Stomach (tissue), 9 donors: ENCODE results near the gene CTIF. TPM values are rescaled to one million over a fixed set of nuclear protein-coding genes. Genes with fewer than 3 reads are reported as not detected.
A peak's percentile ranks its signal among the peaks of the same experiment; 100 is the strongest.

Source experiments
- DNase-seq, 2 donors: peaks; one replicate each; pipeline versions ENCODE4 v3.0.0 to v3.0.0-alpha.2; 2013 to 2019
- H3K27ac ChIP-seq, 5 donors: fragments of 200-600 bp in 4 of 5; sonication (generic) in 4 of 5; one replicate each; pipeline ENCODE4 v1.5.1; 2013 to 2019; ENCODE audit warnings: mild to moderate bottlenecking in 1 of 5, moderate library complexity in 1 of 5
- H3K27me3 ChIP-seq, 3 donors: fragments of 200-600 bp; sonication (generic); one replicate each; pipeline ENCODE4 v1.5.1; 2017 to 2019; ENCODE audit warnings: mixed run types in 1 of 3
- H3K36me3 ChIP-seq, 4 donors: fragments of 200-600 bp; sonication (generic); 1 replicate in 3 of 4; 2 replicates in 1 of 4; pipeline ENCODE4 v1.5.1; 2016 to 2019
- H3K4me1 ChIP-seq, 4 donors: fragments of 200-600 bp; sonication (generic); one replicate each; pipeline ENCODE4 v1.5.1; 2016 to 2019
- H3K4me3 ChIP-seq, 4 donors: fragments of 200-600 bp; sonication (generic) in 3 of 4; one replicate each; pipeline ENCODE4 v1.5.1; 2016 to 2019; ENCODE audit warnings: mild to moderate bottlenecking in 1 of 4
- H3K9me3 ChIP-seq, 4 donors: fragments of 200-600 bp; sonication (generic); one replicate each; pipeline ENCODE4 v1.5.1; 2016 to 2019
- CTCF ChIP-seq, 7 experiments: fragments of 450-650 bp in 4 of 7; fragments of 200-600 bp in 3 of 7; sonication (generic) in 3 of 7; IDR thresholded peaks; one replicate each; pipeline ENCODE4 v1.5.1; 2016 to 2019; ENCODE audit warnings: antibody characterized with exemption in 7 of 7, control low read depth in 2 of 7, mild to moderate bottlenecking in 1 of 7
- EP300 ChIP-seq: sonication (generic); formaldehyde crosslinking; IDR thresholded peaks from one replicate; pipeline ENCODE4 v1.6.1; 2017; ENCODE audit warnings: antibody characterized with exemption
- POLR2A ChIP-seq, 4 donors: fragments of 450-650 bp; IDR thresholded peaks; one replicate each; pipeline ENCODE4 v1.6.1; 2016; ENCODE audit warnings: antibody characterized with exemption in 4 of 4, control low read depth in 2 of 4, mild to moderate bottlenecking in 1 of 4, moderate library complexity in 1 of 4
- POLR2AphosphoS5 ChIP-seq, 3 donors: sonication (generic); formaldehyde crosslinking; IDR thresholded peaks; one replicate each; pipeline ENCODE4 v1.6.1; 2016; ENCODE audit warnings: antibody characterized with exemption in 3 of 3
- WGBS, 5 donors: extraction: QIAGEN DNeasy Blood & Tissue Kit in 3 of 5; methylation state at CpG; one replicate each; pipeline versions ENCODE4 v1.1.5 to v1.1.7; 2013 to 2018; 5-methylcytosine and 5-hydroxymethylcytosine counted together
- intact Hi-C: fragments of 100-400 bp; cut with DNase I; formaldehyde crosslinking; loops from one replicate; pipeline ENCODE4 v1.15.1; 2023; ENCODE audit warnings: low total_unique reads
- polyA plus RNA-seq, 3 donors: library from polyadenylated mRNA; stranded (reverse); fragments of 200-250 nt; gene quantifications; one replicate each; pipeline ENCODE4 v1.2.3, GENCODE V29; 2013
- total RNA-seq, 5 donors: library from RNA; depleted of rRNA; stranded (reverse); fragments of >200 nt; gene quantifications; one replicate each; pipeline versions ENCODE4 v1.1.0 to v1.2.3, GENCODE V29; 2014 to 2016
- donor health status: healthy with polysubstance abuse.
- donor health status: Bipolar disorder and iron deficiency.
- donor health status: healthy.

The CTIF gene
- total and polyA plus RNA-seq, 8 donors, result 16.3 to 105 (median 30.3) TPM

- no peak overlapping the region for H3K27ac ChIP-seq
- H3K36me3 ChIP-seq, result peaks cover 0 to 11% (median 0%) of the 10 kb centered on the region in 4 donors
- DNase-seq, result no peak
- 89 to 95% (median 93%) methylated on average over 8 to 9 of the region's 9 CpGs for WGBS, 5 donors
- H3K9me3 ChIP-seq, result no peaks in the 10 kb centered on the region
- H3K4me1 ChIP-seq, result peaks cover 27 to 50% (median 36%) of the 10 kb centered on the region in 4 donors
- H3K4me3 ChIP-seq, result no peak overlapping the region
- H3K27me3 ChIP-seq, result no peaks in the 10 kb centered on the region
- intact Hi-C loops, result no loop called here
- TF ChIP-seq EP300 (no peak), POLR2AphosphoS5 (IDR thresholded peaks at IDR 0.05) (no peak), POLR2A (IDR thresholded peaks at IDR 0.05) (no peak), CTCF (IDR thresholded peaks at IDR 0.05) (no peak)
These were observed 305.4 kb downstream of the CTIF start for GRCh38 chr18:48844271-48844670.

DNA sequence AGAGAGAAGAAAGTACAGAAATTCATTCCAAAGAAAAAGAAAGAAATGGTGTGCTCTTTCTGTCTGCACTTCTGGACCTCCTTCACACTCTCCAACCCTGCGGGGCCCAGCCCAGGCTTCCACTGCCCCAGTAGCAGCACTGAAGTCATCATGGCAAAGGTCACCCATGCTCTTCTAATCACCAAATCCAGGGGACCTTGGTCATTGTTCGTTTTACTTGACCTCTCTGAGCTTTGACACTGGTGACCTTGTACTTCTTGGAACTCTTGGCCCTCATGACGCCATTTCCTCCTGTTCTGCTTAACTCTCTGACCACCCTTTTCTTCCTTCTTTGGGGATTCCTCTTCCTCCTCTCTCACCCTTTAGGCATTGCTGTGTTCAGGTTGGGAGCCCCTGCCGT is 306.3 kb downstream of the CTIF start:
- no peak for DNase-seq
- 78 to 87% (median 83%) methylated on average over 4 of the region's 4 CpGs for WGBS, 5 donors
- Histone ChIP-seq H3K9me3 (no peaks in the 10 kb centered on the region), H3K36me3 (peaks cover 0 to 11% (median 0%) of the 10 kb centered on the region in 4 donors), H3K27ac (no peak overlapping the region), H3K4me1 (peaks cover 27 to 48% (median 33%) of the 10 kb centered on the region in 4 donors), H3K27me3 (no peaks in the 10 kb centered on the region), H3K4me3 (no peak overlapping the region)
- TF ChIP-seq CTCF (IDR thresholded peaks at IDR 0.05), result no peak
- no peak for TF ChIP-seq POLR2A (IDR thresholded peaks at IDR 0.05)
- no peak for TF ChIP-seq EP300
- no peak for TF ChIP-seq POLR2AphosphoS5 (IDR thresholded peaks at IDR 0.05)
- intact Hi-C loops, result no loop called here

GRCh38 chr18:48846423-48846932 is 307.6 kb downstream of the CTIF start:
- H3K27me3 ChIP-seq, result no peaks in the 10 kb centered on the region
- H3K4me3 ChIP-seq, result no peak overlapping the region
- no peaks in the 10 kb centered on the region for H3K9me3 ChIP-seq
- H3K4me1 ChIP-seq, result peaks cover 29 to 48% (median 32%) of the 10 kb centered on the region in 4 donors
- TF ChIP-seq POLR2A (IDR thresholded peaks at IDR 0.05) (no peak), POLR2AphosphoS5 (IDR thresholded peaks at IDR 0.05) (no peak), EP300 (no peak), CTCF (IDR thresholded peaks at IDR 0.05) (no peak)
- DNase-seq, result no peak
- no peak overlapping the region for H3K27ac ChIP-seq
- peaks cover 0 to 11% (median 0%) of the 10 kb centered on the region in 4 donors for H3K36me3 ChIP-seq
- WGBS, 5 donors, result 90 to 100% (median 96%) methylated on average over 2 of the region's 2 CpGs
- intact Hi-C loops, result no loop called here

- Histone ChIP-seq H3K27me3 (no peaks in the 10 kb centered on the region), H3K4me1 (peaks cover 14 to 37% (median 20%) of the 10 kb centered on the region in 4 donors), H3K9me3 (no peaks in the 10 kb centered on the region), H3K36me3 (peaks cover 0 to 11% (median 0%) of the 10 kb centered on the region in 4 donors), H3K4me3 (no peak overlapping the region), H3K27ac (peak overlapping the region in 4 of 5 donors; percentile 4 to 46 (median 24))
- 84 to 91% (median 88%) methylated on average over 11 of the region's 11 CpGs for WGBS, 5 donors
- intact Hi-C loops, result no loop called here
- DNase-seq, result no peak
- no peak for TF ChIP-seq EP300
- no peak for TF ChIP-seq CTCF (IDR thresholded peaks at IDR 0.05)
- no peak for TF ChIP-seq POLR2A (IDR thresholded peaks at IDR 0.05)
- no peak for TF ChIP-seq POLR2AphosphoS5 (IDR thresholded peaks at IDR 0.05)
These were observed 309.1 kb downstream of the CTIF start for GRCh38 chr18:48847807-48848486.
